CD4-positive, alpha-beta memory T cell (primary cell): Measurements from ENCODE around the gene PANK4. TPM values are rescaled to one million over a fixed set of nuclear protein-coding genes. Genes with fewer than 3 reads are reported as not detected.
A peak's percentile ranks its signal among the peaks of the same experiment; 100 is the strongest.

Experiments
- CTCF ChIA-PET: fragments of 350-600 bp; sonication (Branson Sonifier 250); formaldehyde crosslinking; loops from one replicate; lab custom pipeline; 2021; ENCODE audit warnings: inconsistent platforms; ENCODE audit not compliant: partially characterized antibody; lab: Charles Lee
- POLR2A ChIA-PET: fragments of 350-600 bp; sonication (Branson Sonifier 250); formaldehyde crosslinking; loops from one replicate; lab custom pipeline; 2021; ENCODE audit not compliant: partially characterized antibody; lab: Charles Lee
- DNase-seq, 5 donors: peaks; one replicate each; pipeline versions ENCODE4 v3.0.0 to v3.0.0-alpha.2; 2020 to 2022; ENCODE audit warnings: mixed read lengths in 1 of 5
- H3K27ac ChIP-seq: one replicate; pipeline ENCODE4 v1.7.0; 2013; ENCODE audit warnings: low read depth, low read length
- H3K27me3 ChIP-seq: 2 replicates; pipeline ENCODE4 v1.7.0; 2013; ENCODE audit warnings: mild to moderate bottlenecking, low read length, moderate library complexity; ENCODE audit not compliant: insufficient read depth
- H3K36me3 ChIP-seq: 2 replicates; pipeline ENCODE4 v1.7.0; 2013; ENCODE audit warnings: mild to moderate bottlenecking, low read length, moderate library complexity; ENCODE audit not compliant: insufficient read depth
- H3K4me1 ChIP-seq: 2 replicates; pipeline ENCODE4 v1.7.0; 2013; ENCODE audit warnings: mild to moderate bottlenecking, low read length, moderate library complexity; ENCODE audit not compliant: insufficient read depth
- H3K4me3 ChIP-seq, 2 donors: one replicate each; pipeline ENCODE4 v1.7.0; 2013; ENCODE audit warnings: low read length in 2 of 2, mild to moderate bottlenecking in 1 of 2
- H3K9me3 ChIP-seq, 2 donors: one replicate each; pipeline ENCODE4 v1.7.0; 2013; ENCODE audit warnings: low read length in 2 of 2, control low read depth in 1 of 2; ENCODE audit not compliant: control insufficient read depth in 1 of 2
- H3K27ac Mint-ChIP-seq, 7 donors: one replicate each; pipeline ENCODE4 v1.8.0; 2020 to 2021; ENCODE audit warnings: mixed read lengths in 7 of 7, mild to moderate bottlenecking in 6 of 7, inconsistent platforms in 3 of 7, moderate library complexity in 3 of 7
- H3K27me3 Mint-ChIP-seq, 2 donors: one replicate each; pipeline ENCODE4 v1.8.0; 2020 to 2021; ENCODE audit warnings: mixed read lengths in 2 of 2
- H3K36me3 Mint-ChIP-seq, 2 donors: one replicate each; pipeline ENCODE4 v1.8.0; 2020 to 2021; ENCODE audit warnings: mixed read lengths in 2 of 2, inconsistent platforms in 1 of 2, mild to moderate bottlenecking in 1 of 2
- H3K4me1 Mint-ChIP-seq, 4 donors: one replicate each; pipeline ENCODE4 v1.8.0; 2020 to 2021; ENCODE audit warnings: mixed read lengths in 4 of 4, mild to moderate bottlenecking in 1 of 4
- H3K4me3 Mint-ChIP-seq, 8 donors: one replicate each; pipeline ENCODE4 v1.8.0; 2020 to 2021; ENCODE audit warnings: mixed read lengths in 8 of 8, mild to moderate bottlenecking in 7 of 8, moderate library complexity in 6 of 8, inconsistent platforms in 3 of 8
- H3K9me3 Mint-ChIP-seq, 8 donors: one replicate each; pipeline ENCODE4 v1.8.0; 2020 to 2021; ENCODE audit warnings: mixed read lengths in 8 of 8, mild to moderate bottlenecking in 5 of 8, inconsistent platforms in 3 of 8, moderate library complexity in 1 of 8
- intact Hi-C: fragments of 100-400 bp; cut with micrococcal nuclease; formaldehyde crosslinking; loops from one replicate; pipeline ENCODE4 v1.15.1; 2023
- polyA plus RNA-seq, 2 donors: library from polyadenylated mRNA; unstranded; fragments of 300-500 nt; fragmentation: Illumina TruSeq; gene quantifications; one replicate each; pipeline ENCODE4 v1.2.3, GENCODE V29; 2021
- total RNA-seq, 2 experiments: library from RNA; stranded (reverse); gene quantifications; one replicate each; pipeline ENCODE4 v1.2.3, GENCODE V29; 2021

Gene PANK4
- total and polyA plus RNA-seq, 4 experiments from 2014 or later: 10.6 to 93.7 (median 56.6) TPM

DNA sequence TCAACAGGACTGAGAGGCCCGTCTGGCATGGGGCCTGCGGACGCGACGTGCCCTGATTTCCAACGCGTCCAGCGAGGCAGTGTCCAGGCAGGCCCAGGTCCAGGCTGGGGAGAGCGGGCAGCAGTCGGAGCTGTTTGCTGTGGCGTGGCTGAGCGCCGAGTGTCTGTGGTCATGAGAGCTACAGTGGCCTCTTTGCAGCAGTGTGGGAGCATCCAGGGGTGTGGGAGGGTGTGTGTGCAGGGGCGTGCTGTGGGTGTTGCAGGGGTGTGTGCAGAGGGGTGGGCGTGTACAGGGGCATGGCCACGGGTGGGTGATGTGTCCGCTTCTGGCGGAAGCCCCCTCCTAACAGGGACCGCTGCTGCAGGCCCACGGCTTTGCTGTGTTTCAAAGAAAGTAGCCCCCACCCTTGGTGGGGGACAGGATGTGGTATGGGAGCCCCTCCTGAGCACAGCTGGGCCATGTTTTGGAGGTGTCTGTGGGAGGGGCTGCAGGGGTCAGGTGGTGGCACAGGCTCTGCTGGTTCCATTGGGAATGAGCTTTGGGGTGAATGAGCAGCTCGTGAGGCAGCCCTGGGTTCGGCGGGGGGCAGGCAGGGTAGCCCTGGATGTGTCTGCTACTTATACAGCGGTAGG is 32.6 kb downstream of the PANK4 start:
- intact Hi-C loops: no loop called here
- H3K27ac ChIP-seq: no peak overlapping the region

DNA sequence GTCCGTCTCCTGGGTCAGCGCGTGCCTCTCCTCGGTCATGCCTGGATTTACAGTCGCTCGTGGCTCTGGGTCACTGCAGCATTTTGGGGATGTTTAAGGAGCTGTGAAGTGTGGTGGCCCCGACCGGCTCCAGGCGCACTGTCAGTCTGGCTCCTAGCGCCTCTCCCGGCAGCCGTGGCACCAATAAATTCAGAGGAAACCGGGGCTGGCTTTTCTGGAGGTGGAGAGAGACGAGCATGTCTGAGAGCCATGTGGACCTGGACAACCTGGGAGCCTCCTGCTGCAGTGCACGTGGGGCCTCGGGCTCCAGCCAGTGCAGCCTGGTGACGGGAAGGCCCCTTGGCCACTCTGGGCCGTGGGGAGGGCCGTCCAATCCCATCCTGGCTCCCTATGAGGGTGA is 33.2 kb downstream of the PANK4 start:
- H3K27ac Mint-ChIP-seq: no peak overlapping the region
- CTCF ChIA-PET: no interaction called here

More for the DNA sequence above, 32.6 kb downstream of the PANK4 start:
- H3K4me1 ChIP-seq: peaks cover 19% of the 10 kb centered on the region
- no peak overlapping the region for H3K4me3 ChIP-seq
- no peak for DNase-seq
- no peaks in the 10 kb centered on the region for H3K36me3 ChIP-seq
- Mint-ChIP-seq H3K4me3 (no peak overlapping the region), H3K27ac (peak overlapping the region in 4 of 7 donors; percentile 30 to 74 (median 50)), H3K9me3 (peaks cover 0 to 4% (median 2%) of the 10 kb centered on the region in 8 donors), H3K4me1 (peaks cover 9 to 31% (median 21%) of the 10 kb centered on the region in 4 donors), H3K36me3 (peaks cover 4 to 8% of the 10 kb centered on the region in 2 donors), H3K27me3 (no peaks in the 10 kb centered on the region)
- H3K27me3 ChIP-seq: no peaks in the 10 kb centered on the region
- ChIA-PET POLR2A (interaction anchor here (1.1 to 1.2 kb wide), 2 partner anchors 31 to 54 kb away, joined by 3 read pairs; no protein-coding TSS in a partner anchor), CTCF (interaction anchor here (1.1 kb wide), 1 partner anchor 81 kb away, joined by 3 read pairs; the partner anchor contains the start of gene PEX10)
- no peaks in the 10 kb centered on the region for H3K9me3 ChIP-seq

DNA sequence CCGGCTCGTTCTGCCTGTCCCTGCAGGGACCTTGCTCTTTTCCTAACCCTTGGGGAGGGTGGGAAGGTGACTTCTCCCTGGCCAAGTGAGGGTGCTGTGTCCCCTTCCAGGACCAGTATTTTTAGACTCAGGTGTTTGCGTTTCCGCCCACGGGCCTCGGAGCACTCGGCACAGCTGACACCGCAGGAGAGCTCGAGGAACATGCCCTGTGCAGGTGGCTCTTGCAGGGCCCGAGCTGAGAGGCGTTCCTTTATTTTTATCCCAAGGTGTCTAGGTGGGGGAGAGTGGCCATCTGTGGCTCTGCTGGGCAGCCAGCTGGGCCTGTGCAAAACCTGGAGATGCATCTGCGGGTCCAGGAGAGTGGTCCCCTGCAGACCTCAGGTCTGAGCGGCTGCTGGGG is 34.3 kb downstream of the PANK4 start:
- POLR2A ChIA-PET: interaction anchor here (1.6 kb wide), 1 partner anchor 55 kb away, joined by 4 read pairs; no protein-coding TSS in a partner anchor

More for the DNA sequence above, 33.2 kb downstream of the PANK4 start:
- intact Hi-C loops: no loop called here
- H3K9me3 Mint-ChIP-seq: peaks cover 0 to 9% (median 8%) of the 10 kb centered on the region in 8 donors
- DNase-seq: no peak
- Histone ChIP-seq H3K4me1 (peaks cover 18% of the 10 kb centered on the region), H3K27me3 (no peaks in the 10 kb centered on the region), H3K4me3 (no peak overlapping the region), H3K36me3 (no peaks in the 10 kb centered on the region), H3K9me3 (no peaks in the 10 kb centered on the region), H3K27ac (no peak overlapping the region)
- POLR2A ChIA-PET: interaction anchor here (1.1 kb wide), 1 partner anchor 54 kb away, joined by 3 read pairs; no protein-coding TSS in a partner anchor
- H3K4me1 Mint-ChIP-seq: peaks cover 9 to 31% (median 21%) of the 10 kb centered on the region in 4 donors
- no peak overlapping the region for H3K4me3 Mint-ChIP-seq
- H3K36me3 Mint-ChIP-seq: peaks cover 9 to 13% of the 10 kb centered on the region in 2 donors
- no peaks in the 10 kb centered on the region for H3K27me3 Mint-ChIP-seq

DNA sequence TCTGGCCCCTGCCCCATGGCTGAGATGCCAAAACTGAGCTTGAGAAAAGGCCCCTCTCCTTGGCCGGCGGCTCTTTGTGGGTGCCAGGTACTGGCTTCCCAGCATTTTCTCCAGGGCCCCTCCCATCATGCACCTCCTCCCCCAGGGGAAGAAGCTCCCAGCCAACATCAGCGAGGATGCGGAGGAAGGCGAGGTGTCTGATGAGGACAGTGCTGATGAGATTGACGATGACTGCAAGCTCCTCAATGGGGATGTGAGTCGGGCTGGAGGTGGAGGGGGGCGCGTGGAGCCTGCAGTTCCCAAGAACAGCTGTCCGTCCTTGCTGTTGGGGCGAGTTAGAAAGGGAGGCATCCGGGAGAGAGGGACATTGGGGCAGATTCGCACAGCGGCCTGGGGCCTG is 36.8 kb downstream of the PANK4 start:
- Mint-ChIP-seq H3K9me3 (peaks cover 2 to 13% (median 9%) of the 10 kb centered on the region in 8 donors), H3K27me3 (no peaks in the 10 kb centered on the region), H3K27ac (peak overlapping the region in 1 of 7 donors; percentile 36), H3K4me3 (no peak overlapping the region), H3K4me1 (peaks cover 6 to 19% (median 11%) of the 10 kb centered on the region in 4 donors), H3K36me3 (peaks cover 17 to 24% of the 10 kb centered on the region in 2 donors)
- Histone ChIP-seq H3K27me3 (no peaks in the 10 kb centered on the region), H3K36me3 (no peaks in the 10 kb centered on the region), H3K4me1 (peaks cover 10% of the 10 kb centered on the region), H3K4me3 (no peak overlapping the region), H3K27ac (no peak overlapping the region), H3K9me3 (no peaks in the 10 kb centered on the region)
- DNase-seq: no peak
- ChIA-PET POLR2A (no interaction called here), CTCF (no interaction called here)
- intact Hi-C loops: no loop called here

More for the DNA sequence above, 34.3 kb downstream of the PANK4 start:
- Mint-ChIP-seq H3K36me3 (peaks cover 17 to 20% of the 10 kb centered on the region in 2 donors), H3K27ac (no peak overlapping the region), H3K27me3 (no peaks in the 10 kb centered on the region), H3K9me3 (peaks cover 2 to 13% (median 9%) of the 10 kb centered on the region in 8 donors), H3K4me3 (no peak overlapping the region), H3K4me1 (peaks cover 9 to 31% (median 19%) of the 10 kb centered on the region in 4 donors)
- Histone ChIP-seq H3K4me3 (no peak overlapping the region), H3K36me3 (no peaks in the 10 kb centered on the region), H3K9me3 (no peaks in the 10 kb centered on the region), H3K27ac (no peak overlapping the region), H3K27me3 (no peaks in the 10 kb centered on the region), H3K4me1 (peaks cover 18% of the 10 kb centered on the region)
- intact Hi-C loops: no loop called here
- CTCF ChIA-PET: no interaction called here
- DNase-seq: no peak

GRCh38 chr1:2488688-2489087 is 37.7 kb downstream of the PANK4 start:
- peaks cover 2% of the 10 kb centered on the region for H3K4me1 ChIP-seq
- Mint-ChIP-seq H3K27ac (peak overlapping the region in 1 of 7 donors; percentile 63), H3K27me3 (no peaks in the 10 kb centered on the region), H3K4me1 (peaks cover 5 to 17% (median 8%) of the 10 kb centered on the region in 4 donors), H3K9me3 (peaks cover 2 to 13% (median 9%) of the 10 kb centered on the region in 8 donors), H3K4me3 (no peak overlapping the region), H3K36me3 (peaks cover 17 to 24% of the 10 kb centered on the region in 2 donors)
- H3K9me3 ChIP-seq: no peaks in the 10 kb centered on the region
- ChIA-PET POLR2A (no interaction called here), CTCF (no interaction called here)
- no peak overlapping the region for H3K27ac ChIP-seq
- H3K27me3 ChIP-seq: no peaks in the 10 kb centered on the region
- intact Hi-C loops: no loop called here
- DNase-seq: no peak
- no peaks in the 10 kb centered on the region for H3K36me3 ChIP-seq
- no peak overlapping the region for H3K4me3 ChIP-seq

- intact Hi-C loops: no loop called here
- H3K36me3 Mint-ChIP-seq: peaks cover 17 to 24% of the 10 kb centered on the region in 2 donors
- H3K36me3 ChIP-seq: no peaks in the 10 kb centered on the region
- H3K4me1 Mint-ChIP-seq: peaks cover 2 to 7% (median 5%) of the 10 kb centered on the region in 4 donors
- H3K27me3 ChIP-seq: no peaks in the 10 kb centered on the region
- no peak overlapping the region for H3K4me3 ChIP-seq
- ChIA-PET CTCF (no interaction called here), POLR2A (no interaction called here)
- H3K9me3 ChIP-seq: no peaks in the 10 kb centered on the region
- no peaks in the 10 kb centered on the region for H3K4me1 ChIP-seq
- peaks cover 2 to 13% (median 9%) of the 10 kb centered on the region in 8 donors for H3K9me3 Mint-ChIP-seq
- no peak for DNase-seq
- H3K27me3 Mint-ChIP-seq: no peaks in the 10 kb centered on the region
- no peak overlapping the region for H3K27ac ChIP-seq
- H3K27ac Mint-ChIP-seq: no peak overlapping the region
- H3K4me3 Mint-ChIP-seq: no peak overlapping the region
These were observed 39.8 kb downstream of the PANK4 start for GRCh38 chr1:2486558-2486957.

- H3K4me1 Mint-ChIP-seq: peaks cover 2 to 5% (median 4%) of the 10 kb centered on the region in 4 donors
- ChIA-PET CTCF (no interaction called here), POLR2A (no interaction called here)
- intact Hi-C loops: no loop called here
- Histone ChIP-seq H3K4me1 (no peaks in the 10 kb centered on the region), H3K27ac (no peak overlapping the region), H3K36me3 (no peaks in the 10 kb centered on the region), H3K4me3 (no peak overlapping the region), H3K9me3 (no peaks in the 10 kb centered on the region), H3K27me3 (no peaks in the 10 kb centered on the region)
- no peak overlapping the region for H3K4me3 Mint-ChIP-seq
- peaks cover 2 to 13% (median 9%) of the 10 kb centered on the region in 8 donors for H3K9me3 Mint-ChIP-seq
- H3K27me3 Mint-ChIP-seq: no peaks in the 10 kb centered on the region
- peaks cover 17 to 20% of the 10 kb centered on the region in 2 donors for H3K36me3 Mint-ChIP-seq
- no peak overlapping the region for H3K27ac Mint-ChIP-seq
- DNase-seq: no peak
These were observed 40.4 kb downstream of the PANK4 start for GRCh38 chr1:2486041-2486440.
